HT-29 (cell line): Measurements from ENCODE around the gene GPRC5D. TPM values are rescaled to one million over a fixed set of nuclear protein-coding genes. Genes with fewer than 3 reads are reported as not detected.
A peak's percentile ranks its signal among the peaks of the same experiment; 100 is the strongest.

Experiments used
- DNase-seq: peaks from one replicate; pipeline ENCODE4 v3.0.0-alpha.2; 2015; ENCODE audit warnings: low spot score
- total RNA-seq: library from RNA; depleted of rRNA; stranded (reverse); fragments of >200 nt; shearing (Covaris generic); gene quantifications from 2 replicates; pipeline ENCODE4 v1.2.3, GENCODE V29; 2014

Gene GPRC5D
- total RNA-seq, 1 experiment from 2014 or later = not detected

DNA sequence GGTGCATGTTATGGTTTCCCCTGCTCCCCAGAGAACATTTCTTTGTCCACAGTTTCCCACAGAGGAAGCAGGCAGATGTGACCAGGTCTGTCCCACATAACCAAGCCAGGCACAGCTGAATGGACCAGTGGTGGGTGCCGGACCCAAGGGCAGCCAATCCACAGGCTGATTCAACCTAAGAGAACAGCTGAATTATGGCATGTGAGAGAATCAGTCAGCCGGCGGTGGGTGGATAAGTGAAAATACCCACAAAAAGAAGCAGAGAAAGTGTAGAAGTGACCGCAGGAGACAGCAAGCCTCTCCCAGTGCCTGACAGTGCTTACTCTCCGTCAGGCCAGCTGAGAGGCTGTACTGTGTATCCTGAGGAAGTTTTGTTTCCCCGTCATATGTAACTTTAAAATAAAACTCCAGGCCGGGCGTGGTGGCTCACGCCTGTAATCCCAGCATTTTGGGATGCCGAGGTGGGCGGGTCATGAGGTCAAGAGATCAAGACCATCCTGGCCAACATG, 14.9 kb downstream of the GPRC5D start:
- DNase-seq = no peak

DNA sequence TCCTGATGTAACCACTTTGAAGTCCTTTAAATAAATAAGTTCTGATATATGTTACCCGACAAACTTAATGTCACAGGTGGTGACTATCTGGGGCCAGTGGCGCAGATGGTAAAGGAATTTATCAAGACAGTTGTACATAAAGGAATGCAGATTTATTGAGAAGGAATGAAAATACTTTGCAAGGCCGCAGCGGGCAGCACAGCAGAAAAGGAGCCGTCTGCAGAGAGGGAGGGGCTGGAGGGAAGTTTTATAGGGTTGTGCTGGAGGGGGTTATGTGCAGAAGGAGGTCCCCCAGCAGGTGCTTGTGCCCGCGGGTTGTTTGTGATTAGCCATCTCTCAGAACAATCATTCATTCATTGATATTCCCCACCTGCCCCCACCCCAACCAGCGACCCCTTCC, 17.4 kb downstream of the GPRC5D start:
- no peak for DNase-seq

DNA sequence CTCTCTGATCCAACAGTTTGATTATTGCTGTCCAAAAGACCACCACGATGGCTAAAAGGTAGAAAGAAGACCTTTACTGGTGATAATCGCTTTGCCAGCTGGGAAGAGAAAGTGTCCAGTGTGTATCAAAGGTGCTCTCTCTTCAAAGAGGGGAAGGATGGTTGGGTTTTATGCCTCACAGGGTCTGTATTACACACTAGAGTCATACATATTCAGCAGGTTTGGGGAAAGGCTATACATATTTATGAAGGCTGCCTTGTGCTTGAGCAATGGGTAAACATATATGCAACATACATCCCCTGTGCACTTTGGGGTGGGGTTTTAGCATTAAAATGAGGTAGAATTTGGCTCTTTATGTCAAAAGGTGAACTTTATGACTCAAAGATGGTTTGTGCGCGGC, 18.2 kb downstream of the GPRC5D start:
- DNase-seq = no peak

DNA sequence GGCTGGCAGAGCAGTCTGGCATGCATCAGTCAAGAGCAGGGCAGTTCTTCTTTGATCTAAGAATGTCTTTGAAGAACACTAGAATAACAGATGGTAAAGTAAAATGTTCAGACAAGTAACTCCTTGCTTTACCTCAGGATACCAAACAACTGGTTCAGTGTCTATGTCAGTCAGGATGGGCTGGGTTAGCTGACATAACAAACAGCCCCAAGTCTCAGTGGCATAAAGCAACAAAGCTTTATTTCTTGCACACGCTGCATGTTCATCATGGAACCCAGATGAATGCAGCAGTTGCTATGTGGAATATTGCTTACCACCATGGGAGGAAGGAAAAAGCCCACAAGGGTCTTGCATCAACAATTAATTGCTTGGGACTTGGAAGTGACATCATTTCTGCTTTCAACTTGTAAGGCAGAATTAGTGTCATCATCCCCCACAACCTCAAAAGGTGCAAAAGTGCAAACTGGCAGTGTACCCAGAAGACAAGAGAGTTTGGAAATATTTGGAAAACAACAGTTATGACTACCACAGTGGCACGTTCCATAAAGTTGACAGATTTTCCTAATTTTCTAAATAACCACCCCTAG, 21.2 kb downstream of the GPRC5D start:
- no peak for DNase-seq

DNA sequence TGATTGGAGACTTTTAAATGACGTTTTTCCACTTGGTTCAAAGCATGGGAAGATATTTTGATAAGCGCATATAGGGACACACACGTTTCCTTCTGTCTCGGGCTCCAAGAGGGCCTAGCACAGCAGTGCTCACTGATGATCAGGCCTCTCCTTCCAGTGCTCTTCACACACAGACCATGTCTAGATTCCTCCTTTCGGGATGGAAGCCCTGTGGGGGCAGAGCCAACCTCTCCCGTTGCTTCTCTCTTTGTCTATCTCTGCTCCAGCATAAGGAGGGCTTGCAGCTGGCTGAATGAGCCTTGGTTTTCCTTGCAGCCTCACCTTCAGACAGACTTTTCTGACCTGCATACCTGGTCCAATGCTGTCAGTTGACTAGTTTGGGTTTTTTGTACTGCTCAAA, 22.3 kb downstream of the GPRC5D start:
- DNase-seq = no peak

DNA sequence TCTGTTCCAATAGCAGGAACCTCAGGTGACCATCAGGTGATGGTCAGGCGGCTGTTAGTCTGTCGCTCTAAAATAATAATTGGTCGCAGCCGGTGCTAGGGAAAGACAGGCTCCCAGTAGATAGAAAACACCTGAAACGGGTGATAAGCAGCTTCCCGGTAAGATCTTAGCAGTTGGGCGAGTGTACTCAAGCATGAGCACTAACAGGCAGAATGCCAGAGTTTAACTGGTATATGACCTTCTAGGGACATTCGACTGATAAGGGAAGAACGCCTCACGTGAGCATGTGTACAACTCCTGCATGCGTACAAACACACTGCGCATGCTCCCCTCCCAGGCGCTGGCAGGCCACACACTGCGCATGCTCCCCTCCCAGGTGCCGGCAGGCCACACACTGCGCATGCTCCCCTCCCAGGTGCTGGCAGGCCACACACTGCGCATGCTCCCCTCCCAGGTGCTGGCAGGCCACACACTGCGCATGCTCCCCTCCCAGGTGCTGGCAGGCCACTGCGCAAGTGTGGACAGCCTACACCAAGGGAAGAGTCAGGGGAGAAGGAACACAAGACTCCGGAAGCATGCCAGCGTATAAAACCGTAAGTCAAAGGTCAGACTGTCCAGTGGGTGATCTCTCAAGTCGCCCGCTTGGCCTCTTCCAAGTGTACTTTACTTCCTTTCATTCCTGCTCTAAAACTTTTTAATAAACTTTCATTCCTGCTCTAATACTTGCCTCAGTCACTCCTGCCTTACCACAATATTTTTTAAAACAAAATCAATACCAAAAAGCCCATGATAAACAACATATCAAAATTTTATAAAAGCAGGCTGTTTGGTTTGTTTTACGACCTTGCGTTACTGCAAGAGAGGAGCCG, 24.5 kb downstream of the GPRC5D start:
- peak; percentile 87 for DNase-seq

DNA sequence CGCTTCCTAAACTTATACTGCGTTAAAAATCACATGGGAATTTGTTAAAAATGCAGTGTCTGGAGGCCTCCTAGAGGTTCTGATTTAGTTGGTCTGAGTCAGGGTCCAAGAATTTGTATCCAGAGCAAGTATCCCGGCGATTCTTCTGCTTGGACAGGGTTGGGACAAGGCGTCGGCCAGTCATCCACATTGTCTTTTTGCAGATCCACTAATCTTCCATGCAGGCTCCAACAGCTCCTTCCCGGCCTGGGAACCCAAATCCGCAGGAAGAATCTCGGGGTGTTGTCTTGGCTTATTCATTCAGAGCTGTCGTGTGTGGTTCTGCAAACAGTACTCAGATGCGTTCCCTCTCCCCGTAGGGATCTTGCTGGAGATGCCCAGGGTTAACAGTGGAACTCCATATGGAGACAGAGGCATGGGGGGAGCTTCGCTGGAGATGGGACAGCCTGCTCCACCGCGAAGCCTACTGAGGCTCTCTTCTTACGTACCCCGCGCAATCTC, 25.3 kb downstream of the GPRC5D start:
- no peak for DNase-seq

DNA sequence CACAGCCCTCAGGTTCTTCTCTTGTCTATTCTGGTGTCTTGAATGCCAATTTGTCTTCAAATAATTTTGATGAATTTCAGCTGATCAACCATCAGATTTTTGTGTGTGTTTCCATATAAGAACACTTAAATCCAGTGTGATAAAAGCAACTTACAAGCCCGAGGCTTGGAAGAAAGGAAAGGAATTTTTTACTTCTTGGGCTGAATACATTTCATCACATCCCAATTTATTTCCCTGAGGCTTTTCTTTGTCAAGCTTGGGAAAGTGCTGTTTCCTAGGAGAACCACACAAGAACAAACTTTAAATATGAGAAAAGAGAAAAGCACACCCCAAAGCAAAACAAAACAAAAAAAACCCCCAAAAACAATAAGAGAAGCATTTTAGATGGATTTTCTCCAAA, 26.6 kb downstream of the GPRC5D start:
- no peak for DNase-seq

DNA sequence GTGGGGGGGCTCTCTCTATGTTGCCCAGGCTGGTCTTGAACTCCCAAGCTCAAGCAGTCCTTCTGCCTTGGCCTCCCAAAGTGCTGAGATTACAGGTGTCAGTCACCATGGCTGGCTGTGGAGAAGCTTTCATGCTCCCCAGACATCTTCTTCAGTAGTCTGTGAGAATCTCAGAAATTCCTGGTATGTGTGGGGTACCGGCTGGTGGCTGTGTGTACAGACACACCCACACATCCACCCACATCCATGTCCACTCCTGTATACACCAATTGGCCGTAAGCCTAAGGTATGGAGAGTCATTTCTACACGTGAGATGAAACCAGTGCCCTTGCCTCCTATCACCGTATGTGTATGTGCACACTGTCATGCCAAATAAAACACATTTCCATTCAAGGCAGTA, 27.8 kb downstream of the GPRC5D start:
- DNase-seq = no peak

DNA sequence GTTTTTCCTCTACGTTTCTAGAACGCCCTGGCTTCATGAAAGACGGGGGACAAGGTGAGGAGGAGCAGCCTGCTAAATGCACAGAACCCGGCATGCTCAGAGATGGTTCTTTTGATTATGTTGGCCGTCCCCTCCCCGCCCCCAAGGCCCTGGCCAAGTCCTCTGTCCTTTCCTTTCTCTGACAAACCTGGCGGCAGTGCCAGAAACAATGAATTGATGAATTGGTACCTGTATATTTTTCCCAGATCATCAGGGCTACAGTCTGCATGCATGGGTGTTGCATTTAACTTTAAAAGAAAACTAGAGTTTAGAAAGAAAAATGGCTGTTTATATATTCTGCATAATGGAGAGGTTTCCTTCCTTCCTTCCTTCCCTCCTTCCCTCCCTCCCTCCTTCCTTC, 29.0 kb downstream of the GPRC5D start:
- DNase-seq = no peak

DNA sequence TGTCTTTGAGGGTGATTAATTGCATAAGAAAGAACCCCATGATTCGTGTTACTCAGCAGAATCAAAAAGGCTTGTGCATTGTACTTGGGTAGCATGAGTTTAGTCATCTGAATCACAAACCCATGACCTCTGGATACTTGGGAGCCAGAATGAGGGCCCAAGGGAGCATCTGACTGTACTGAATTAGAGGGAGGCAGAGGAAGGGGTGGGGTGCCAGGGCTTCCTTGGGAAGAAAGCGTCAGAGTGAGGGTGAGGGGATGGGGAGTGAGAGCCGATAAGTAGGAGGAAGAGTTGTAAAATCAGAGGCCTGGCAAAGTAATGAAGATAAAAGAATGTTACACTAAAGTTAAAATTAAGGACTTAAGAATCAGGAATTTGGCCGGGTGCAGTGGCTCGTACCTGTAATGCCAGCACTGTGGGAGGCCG, 29.8 kb downstream of the GPRC5D start:
- no peak for DNase-seq

DNA sequence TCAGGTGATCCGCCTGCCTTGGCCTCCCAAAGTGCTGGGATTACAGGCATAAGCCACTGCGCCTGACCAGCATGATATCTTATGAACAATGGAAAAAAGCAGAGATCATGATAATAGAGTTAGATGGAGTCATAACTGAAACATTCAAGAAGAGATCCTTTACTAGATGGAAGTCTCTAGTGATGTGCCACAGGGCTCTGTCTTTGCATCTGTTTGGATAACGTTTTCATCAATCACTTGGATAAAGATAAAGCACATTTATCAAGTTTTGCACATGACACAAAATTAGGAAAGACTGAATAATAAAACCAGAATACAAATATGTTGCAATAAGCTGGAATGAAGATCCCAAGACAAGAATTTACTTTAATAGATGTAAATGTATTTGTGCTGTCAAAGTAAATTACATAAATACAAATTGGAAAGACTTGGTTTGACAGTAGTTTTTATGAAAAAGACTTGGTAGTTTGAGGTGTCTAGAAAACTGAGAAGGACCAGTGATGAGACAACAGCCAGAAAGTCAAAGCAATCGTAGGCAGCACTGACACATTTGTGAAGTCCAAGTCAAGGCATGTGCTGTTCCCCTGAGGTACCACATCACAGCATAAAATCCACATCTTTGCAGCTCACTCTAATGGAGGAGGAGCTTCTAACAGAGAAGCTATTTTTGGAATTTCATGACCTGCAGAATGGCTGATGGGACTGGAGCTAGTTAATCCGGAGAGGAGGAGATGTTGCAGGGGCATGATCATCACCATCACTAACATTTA, 32.1 kb downstream of the GPRC5D start:
- DNase-seq = peak; percentile 13

DNA sequence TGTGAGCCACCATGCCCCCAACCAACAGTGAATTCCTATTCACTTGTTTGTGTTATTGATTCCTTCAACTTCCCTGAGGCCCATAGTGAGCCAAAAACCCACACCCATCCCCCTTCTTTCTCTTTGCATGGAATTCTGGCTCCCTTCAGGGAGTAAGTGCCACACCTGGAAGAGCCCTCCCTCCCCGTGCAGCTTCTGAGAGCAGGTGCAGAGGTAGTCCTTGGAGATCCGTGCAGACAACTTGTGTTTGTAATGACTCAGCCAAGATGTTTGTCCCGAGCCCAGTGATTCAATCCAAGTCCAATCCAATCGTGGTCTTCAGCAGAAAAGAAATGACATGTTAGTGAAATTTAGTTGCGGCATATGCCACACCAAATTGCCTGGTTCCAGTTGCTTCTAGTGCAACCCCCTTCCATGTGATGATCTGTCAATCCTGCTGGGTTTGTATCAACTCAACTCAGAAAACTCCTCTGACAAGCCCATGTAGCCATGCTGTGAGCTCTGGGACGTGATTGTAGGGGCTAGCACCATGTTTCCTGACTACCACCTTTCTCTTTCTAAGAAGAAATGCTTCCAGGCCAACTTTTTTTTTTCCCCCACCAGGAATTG, 33.1 kb downstream of the GPRC5D start:
- peak; percentile 14 for DNase-seq

DNA sequence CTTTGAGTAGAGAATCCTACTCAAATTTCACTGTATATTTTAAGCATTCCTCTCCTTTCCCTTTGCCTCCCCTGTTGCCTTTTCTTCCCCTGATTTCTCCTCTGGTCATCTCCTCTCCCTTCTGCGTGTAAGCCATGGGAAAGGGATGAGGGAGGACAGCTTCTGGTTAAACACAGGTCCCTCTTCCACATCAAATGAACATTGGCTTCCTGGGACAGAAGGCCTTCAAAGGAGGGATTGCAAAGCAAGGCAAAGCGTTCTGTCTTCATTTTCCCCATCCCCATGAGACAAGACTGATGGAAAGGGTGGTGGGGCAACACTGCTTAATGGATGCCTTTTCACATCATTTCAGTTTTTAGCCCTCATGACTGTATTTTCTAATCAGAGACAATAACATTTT, 34.5 kb downstream of the GPRC5D start:
- DNase-seq = no peak

DNA sequence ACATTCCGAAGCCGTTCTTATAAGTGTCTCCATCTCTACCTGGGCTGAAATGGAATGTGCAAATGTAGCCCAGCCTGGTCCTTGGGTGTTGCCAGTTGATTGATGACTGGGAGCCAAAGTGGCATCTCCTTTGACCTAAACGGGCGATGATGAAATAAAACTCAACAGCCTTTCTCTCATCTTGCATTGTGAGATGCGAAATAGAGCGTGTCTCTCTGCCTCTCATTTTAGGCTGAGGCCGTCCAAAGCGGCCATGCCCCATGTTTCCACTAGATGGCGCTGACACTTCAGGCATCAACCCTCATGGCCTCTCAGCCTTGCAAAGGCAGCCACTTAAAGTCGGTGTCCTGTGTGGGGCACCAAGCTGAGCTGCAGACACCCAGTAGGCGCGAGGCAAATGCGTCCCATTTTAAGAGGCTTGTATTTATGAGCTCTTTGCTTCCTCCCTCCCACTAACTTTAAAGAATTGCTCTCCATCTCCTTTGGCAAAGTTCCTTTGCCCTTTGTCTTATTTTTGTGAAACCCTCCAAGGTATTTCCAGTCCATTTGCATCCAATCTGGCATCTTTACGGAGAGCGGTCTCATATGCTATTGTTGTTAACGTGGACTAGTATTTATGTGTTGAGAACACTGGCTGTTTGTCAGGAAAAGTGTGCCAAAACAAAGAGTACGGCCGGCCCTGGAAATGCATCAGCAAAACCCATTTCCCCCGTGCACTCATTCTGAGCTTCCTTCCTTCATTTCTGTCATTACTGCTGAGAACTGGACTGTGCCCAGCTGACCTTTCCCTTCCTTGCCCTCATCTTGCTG, 35.6 kb downstream of the GPRC5D start:
- DNase-seq = peak; percentile 87

DNA sequence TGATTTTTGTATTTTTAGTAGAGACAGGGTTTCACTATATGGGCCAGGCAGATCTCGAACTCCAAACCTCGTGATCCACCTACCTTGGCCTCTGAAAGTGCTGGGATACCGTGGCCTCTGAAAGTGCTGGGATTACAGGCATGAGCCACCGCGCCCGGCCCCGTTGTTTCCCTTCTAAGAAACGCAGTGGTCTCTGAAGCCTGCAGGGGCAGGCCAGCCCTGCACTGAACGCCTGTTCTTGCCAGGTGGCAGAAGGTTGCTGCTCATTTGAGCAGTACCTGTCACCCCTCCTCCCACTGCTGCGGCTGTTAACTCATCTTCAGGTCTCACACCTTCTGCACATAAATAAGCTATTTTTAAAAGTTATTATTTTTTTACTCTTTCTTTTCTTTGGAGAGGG, 36.3 kb downstream of the GPRC5D start:
- no peak for DNase-seq

DNA sequence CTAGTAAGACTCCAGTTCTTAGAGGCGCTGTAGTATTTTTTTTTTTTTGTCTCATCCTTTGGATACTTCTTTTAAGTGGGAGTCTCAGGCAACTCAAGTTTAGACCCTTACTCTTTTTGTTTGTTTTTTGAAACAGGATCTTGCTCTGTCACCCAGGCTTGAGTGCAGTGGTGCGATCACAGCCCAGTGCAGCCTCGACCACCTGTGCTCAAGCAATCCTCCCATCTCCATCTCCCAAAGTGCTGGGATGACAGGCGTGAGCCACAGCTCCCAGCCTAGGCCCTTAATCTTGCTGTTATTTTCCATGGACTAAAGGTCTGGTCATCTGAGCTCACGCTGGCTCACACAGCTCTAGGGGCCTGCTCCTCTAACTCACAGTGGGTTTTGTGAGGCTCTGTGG, 39.3 kb downstream of the GPRC5D start:
- DNase-seq = no peak

DNA sequence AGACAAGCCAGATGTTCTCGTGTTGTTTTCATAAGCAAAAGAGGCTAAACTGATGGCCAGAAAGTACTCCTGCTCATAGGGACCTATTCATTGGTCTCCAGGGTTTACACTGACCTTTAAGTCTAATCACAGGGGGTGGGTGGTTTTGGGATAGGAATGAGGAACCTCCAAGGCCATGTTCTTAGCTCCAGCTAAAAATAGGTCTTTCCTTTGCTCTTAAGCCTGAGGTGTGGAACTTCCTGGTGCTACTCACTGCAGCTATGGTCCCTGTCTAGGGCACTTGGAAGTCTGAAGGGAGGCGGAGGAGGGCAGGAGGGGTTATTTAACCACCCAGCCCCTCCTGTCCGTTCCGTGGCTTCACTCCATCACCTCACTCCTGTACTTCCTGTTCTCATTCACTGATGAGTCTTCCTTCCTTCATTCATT, 42.0 kb downstream of the GPRC5D start:
- DNase-seq = no peak

DNA sequence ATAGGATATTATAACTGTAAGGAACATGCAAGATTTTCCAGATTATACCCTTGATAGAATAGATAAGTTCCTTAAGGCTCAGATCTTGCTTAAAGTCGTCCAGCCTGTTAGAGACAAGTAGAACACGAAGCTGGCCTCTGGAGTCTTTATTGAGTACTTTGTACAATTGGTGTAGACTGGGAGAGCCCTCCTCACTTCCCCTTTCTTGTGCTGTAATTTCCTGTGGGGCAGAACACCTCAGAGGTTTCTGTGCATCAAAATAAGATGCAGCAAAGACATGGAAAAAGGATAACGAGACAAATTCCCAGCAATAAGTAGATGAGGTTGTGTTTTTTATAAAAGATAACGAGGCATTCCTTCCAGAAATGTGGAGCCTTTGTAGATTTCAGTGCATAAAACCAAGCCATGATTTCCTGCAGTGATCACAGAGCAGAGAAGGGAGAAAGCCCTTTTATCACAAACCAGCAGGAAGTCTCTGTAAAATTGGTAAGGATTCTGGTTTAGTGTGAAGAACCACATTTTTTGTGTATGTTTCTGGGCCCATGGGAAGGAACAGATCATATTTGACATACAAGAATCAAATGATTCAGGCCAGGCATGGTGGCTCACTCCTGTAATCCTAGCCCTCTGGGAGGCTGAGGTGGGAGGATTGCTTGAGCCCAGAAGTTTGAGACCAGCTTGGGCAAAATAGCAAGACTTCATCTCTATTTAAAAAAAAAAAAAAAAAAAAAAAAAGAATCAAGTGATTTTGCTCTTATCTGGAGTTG, 42.6 kb downstream of the GPRC5D start:
- no peak for DNase-seq

DNA sequence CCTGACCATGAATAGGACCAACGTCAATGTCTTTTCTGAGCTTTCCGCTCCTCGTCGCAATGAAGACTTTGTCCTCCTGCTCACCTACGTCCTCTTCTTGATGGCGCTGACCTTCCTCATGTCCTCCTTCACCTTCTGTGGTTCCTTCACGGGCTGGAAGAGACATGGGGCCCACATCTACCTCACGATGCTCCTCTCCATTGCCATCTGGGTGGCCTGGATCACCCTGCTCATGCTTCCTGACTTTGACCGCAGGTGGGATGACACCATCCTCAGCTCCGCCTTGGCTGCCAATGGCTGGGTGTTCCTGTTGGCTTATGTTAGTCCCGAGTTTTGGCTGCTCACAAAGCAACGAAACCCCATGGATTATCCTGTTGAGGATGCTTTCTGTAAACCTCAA, 43.3 kb downstream of the GPRC5D start:
- DNase-seq = no peak
